GM21360 (cell line): ENCODE results near the gene TPP1.

Experiments used
- ATAC-seq: cut with Tn5 transposase; IDR thresholded peaks from one replicate; pipeline ENCODE4 v1.9.1; 2021; ENCODE audit warnings: mild to moderate bottlenecking, moderate library complexity; ENCODE audit not compliant: unreplicated experiment

TPP1 gene

DNA sequence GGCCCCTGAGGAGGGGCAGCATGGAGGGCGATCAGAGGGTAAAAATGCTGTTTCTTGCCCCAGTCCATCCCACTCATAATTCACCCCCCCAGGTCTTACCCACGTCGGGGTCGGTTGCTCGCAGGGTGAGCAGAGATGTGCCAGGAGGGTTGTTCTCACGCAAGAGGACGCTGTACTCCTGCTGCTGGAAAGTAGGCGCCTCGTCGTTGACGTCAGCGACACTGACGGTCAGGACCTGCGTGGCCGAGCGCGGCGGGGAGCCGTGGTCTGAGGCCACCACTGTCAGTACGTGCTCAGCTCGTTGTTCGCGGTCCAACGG is 10.3 kb upstream of the TPP1 start:
- no peak for ATAC-seq

DNA sequence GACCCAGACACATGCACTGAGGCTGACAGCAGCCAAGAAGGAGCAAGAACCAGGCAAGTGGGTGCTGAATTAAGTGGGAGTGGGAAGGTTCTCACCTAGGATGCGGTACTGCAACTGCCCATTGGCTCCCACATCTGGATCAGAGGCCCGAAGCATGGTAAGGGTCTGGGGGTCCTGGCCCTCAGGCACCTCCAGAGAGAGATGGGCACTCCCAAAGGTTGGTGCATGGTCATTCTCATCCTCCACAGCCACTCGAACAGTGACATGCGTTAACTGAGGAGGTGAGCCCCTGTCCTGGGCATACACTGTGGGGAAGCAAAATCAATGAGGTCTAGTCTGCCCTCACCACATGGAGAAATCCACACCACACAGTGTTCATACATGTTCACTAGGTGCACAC is 9.3 kb upstream of the TPP1 start:
- no peak for ATAC-seq

DNA sequence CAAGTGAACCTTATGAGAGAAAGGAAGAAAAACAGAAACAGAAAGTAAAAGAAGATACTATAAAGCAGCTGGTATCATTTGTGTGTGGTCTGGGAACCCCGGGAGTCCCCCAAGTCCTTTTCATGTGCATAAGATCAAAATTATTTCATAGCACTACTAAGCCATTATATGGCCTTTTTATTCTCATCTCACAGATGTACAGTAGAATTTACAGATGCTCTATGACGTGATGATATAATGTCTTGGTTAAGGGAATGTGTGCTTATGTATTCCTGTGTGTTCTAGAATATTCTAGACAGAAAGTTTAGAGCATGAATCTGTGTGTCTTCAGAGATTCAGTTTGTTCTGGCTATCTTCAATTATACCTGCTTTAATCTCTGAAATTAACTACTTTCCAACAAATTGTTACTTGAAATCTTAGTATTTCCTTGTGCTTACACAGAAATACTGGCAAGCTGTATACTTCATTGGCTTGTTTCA is 8.6 kb upstream of the TPP1 start:
- ATAC-seq: peak; percentile 51

- ATAC-seq: no peak
Observed at GRCh38 chr11:6626971-6627761, 7.9 kb upstream of the TPP1 start.

DNA sequence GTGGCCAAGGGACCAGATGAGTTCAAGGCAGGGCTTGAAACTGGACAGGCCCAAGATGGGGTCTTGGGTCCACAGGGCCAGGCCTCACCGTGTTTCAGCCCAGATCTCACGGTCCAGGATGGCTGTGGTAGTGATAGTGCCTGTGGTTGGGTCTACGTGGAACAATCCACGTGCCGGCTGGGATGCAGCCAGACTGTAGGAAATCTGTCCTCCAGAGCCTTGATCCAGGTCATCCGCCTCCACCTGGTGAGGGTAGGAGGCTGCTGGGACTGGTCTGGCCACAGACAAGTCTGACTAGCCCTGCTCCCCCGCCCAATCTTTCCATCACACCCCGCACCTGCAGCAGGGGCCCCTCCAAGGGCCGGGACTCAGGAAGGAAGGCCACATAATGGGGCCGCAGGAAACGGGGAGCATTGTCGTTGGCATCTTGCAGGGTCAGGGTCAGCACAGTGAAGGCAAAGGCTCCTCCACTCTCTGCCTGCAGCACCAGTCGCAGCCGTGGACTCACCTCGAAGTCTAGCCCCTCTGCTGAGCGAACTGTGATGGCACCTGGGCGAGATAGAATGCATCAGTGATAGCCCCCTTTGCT is 6.7 kb upstream of the TPP1 start:
- no peak for ATAC-seq

GRCh38 chr11:6625156-6625831 is 6.1 kb upstream of the TPP1 start:
- ATAC-seq: no peak

GRCh38 chr11:6623391-6624363 is 4.5 kb upstream of the TPP1 start:
- no peak for ATAC-seq

- no peak for ATAC-seq
Observed at GRCh38 chr11:6622261-6623171, 3.3 kb upstream of the TPP1 start.

GRCh38 chr11:6621711-6622211 is 2.5 kb upstream of the TPP1 start:
- ATAC-seq: no peak

DNA sequence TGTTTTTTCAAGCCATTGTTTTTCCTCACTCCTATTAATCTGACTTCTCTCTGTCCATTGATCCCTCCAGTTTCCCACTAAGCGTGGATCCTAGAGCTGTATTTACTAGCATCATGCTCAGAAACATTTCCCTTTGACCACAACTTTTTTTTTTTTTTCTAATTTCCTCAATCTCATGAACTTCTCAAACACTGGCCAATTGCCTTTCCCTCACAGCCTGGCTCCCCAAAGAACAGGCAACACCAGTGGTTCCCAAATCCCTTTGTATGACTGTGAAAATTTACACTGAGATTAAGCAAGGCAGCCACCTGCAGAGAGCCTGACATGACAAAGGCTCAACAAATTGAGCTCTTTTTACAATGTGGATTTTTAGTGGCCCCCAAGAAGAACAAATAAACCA is 1.4 kb upstream of the TPP1 start:
- ATAC-seq: no peak

DNA sequence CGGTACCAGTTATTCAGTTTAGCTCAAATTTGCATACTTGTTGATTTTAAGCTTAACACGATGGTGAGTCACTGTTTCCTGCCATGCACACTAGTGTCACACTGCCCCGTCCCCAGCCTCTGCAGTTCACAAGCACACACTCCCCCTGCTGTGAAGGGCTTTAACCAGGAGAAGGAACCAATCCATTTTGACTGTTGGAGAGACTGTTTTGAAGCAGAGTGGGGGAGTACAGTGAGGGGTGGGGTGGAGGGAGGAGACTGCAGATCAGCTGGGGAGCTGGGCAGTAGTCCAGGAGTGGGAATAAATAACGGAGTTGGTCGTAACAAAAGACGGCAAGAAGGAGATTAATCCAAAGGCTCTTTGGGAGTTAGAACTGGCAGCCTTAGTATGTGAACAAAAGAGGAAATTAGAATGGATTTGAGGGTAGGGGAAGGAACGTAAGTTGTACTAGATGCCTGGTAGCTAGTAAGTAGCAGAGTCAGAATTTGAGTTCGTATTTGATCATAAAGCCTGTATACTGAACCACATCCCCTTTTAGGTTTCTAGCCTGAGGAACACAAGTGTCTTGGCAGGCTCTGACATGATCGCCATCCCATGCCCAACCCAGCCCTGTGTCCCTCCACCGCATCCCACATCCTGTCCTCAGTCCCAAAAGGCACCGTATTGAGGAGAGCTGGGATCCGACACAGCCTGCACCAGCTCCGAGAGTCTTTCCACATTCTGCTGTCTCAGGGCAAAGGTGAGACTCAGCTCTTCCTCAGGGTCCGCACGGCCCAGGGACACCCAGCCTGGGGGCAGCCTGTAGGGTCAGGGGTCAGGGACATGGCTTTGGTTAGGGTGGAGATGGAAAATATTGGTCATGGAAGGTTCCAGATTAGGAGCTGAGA is 862 bp downstream of the TPP1 start:
- ATAC-seq: no peak

DNA sequence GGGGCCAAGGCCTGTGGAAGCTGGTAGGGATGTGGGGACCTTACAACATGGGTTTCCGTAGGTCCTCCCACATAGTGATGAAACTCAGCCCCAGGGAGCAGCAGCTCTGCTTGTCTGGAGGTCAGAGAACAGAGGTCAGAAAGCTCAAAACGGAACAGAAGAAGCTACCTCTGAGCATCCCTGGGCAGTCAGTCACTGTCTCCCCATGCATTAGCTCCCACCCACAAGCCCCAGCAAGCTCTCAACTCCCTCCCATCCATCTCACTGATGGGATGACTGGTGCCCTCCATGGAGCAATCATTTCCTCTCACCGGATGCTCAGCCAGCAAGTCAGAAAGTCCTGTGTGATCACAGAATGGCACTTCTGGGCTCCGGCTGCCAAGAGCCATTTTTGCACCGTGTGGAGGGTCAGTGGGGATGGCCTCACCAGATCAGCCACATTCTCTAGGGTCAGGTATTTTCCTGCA is 1.9 kb downstream of the TPP1 start:
- ATAC-seq: no peak

- no peak for ATAC-seq
Observed at GRCh38 chr11:6616596-6617250, 2.5 kb downstream of the TPP1 start.

DNA sequence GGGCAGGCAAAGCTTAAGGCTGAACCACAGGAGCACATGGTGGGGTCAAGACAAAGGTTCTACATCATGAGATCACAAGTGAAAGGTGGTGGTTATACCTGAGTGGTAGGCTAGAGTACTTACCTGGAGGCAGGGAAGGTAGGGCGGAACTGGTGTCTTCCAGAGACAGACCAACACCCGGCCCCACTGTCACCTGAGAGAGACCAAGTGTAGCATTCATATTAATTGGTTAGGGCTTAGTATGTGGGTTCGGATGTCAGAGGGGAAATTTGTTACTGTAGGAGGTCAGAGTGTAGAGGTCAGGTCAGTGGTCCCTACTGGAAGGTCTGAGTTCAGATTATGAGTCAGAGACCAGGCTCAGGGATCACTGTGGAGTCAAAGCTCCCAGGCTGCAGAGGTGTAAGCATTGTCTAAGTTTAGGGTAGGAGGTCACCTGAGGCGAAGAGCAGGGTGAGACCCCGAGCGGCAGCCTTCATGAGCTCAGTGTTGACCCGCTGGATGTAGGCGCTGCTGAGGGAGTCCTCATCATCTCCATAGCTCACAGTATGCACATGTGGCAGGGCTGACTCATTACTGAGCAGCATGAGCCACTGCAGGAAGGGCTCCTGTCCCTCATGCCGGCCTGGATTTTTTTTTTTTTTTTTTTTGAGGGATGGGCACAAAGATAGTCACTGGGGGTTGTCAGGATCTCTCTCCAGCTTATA is 3.2 kb downstream of the TPP1 start:
- ATAC-seq: no peak

GRCh38 chr11:6615046-6615445 is 4.2 kb downstream of the TPP1 start:
- ATAC-seq: no peak

- ATAC-seq: no peak
Observed at GRCh38 chr11:6614446-6614845, 4.8 kb downstream of the TPP1 start.

- ATAC-seq: no peak
Observed at GRCh38 chr11:6613496-6613895, 5.7 kb downstream of the TPP1 start.
